CD4-positive, alpha-beta T cell (primary cell): Measurements from ENCODE around the gene FBXW4. TPM values are rescaled to one million over a fixed set of nuclear protein-coding genes. Genes with fewer than 3 reads are reported as not detected.

Experiments used
- ATAC-seq: fragments of 200-7000 bp; cut with Tn5 transposase; one replicate; pipeline ENCODE4 v1.10.0; 2022; ENCODE audit warnings: mild to moderate bottlenecking; ENCODE audit not compliant: poor library complexity
- CTCF ChIA-PET: fragments of 350-600 bp; sonication (Branson Sonifier 250); formaldehyde crosslinking; loops from one replicate; lab custom pipeline; 2021; ENCODE audit warnings: antibody characterized with exemption, inconsistent platforms; lab: Charles Lee
- POLR2A ChIA-PET: fragments of 350-600 bp; sonication (Branson Sonifier 250); formaldehyde crosslinking; loops from one replicate; lab custom pipeline; 2021; ENCODE audit warnings: antibody characterized with exemption, inconsistent platforms; lab: Charles Lee
- DNase-seq, 14 experiments: peaks; one replicate each; pipeline ENCODE4 v3.0.0-alpha.2; 2013 to 2020; ENCODE audit warnings: mixed read lengths in 2 of 14
- H3K27ac ChIP-seq, 2 donors: one replicate each; pipeline versions ENCODE4 v1.5.1 to v1.7.0; 2013; ENCODE audit warnings: low read length in 2 of 2, low read depth in 1 of 2, mild to moderate bottlenecking in 1 of 2
- H3K27me3 ChIP-seq, 2 experiments: 1 replicate in 1 of 2; 2 replicates in 1 of 2; pipeline versions ENCODE4 v1.6.1 to v1.7.0; 2013; ENCODE audit warnings: low read length in 2 of 2, control low read depth in 1 of 2, mild to moderate bottlenecking in 1 of 2, moderate library complexity in 1 of 2; ENCODE audit not compliant: insufficient read depth in 2 of 2, control insufficient read depth in 1 of 2
- H3K36me3 ChIP-seq: one replicate; pipeline ENCODE4 v1.6.1; 2013; ENCODE audit warnings: low read length, control low read depth; ENCODE audit not compliant: insufficient read depth
- H3K4me1 ChIP-seq: one replicate; pipeline ENCODE4 v1.6.1; 2013; ENCODE audit warnings: low read length, control low read depth; ENCODE audit not compliant: insufficient read depth
- H3K4me3 ChIP-seq: one replicate; pipeline ENCODE4 v1.5.1; 2013; ENCODE audit warnings: mild to moderate bottlenecking, low read length, moderate library complexity
- H3K9me3 ChIP-seq, 2 experiments: 1 replicate in 1 of 2; 2 replicates in 1 of 2; pipeline versions ENCODE4 v1.6.1 to v1.7.0; 2013; ENCODE audit warnings: low read length in 2 of 2, mild to moderate bottlenecking in 2 of 2, control low read depth in 1 of 2, moderate library complexity in 1 of 2; ENCODE audit not compliant: control insufficient read depth in 1 of 2, insufficient read depth in 1 of 2
- H3K27ac Mint-ChIP-seq: one replicate; pipeline ENCODE4 v1.8.0; 2020; ENCODE audit warnings: mixed read lengths
- H3K27me3 Mint-ChIP-seq: one replicate; pipeline ENCODE4 v1.8.0; 2021; ENCODE audit warnings: mixed read lengths
- H3K36me3 Mint-ChIP-seq: one replicate; pipeline ENCODE4 v1.8.0; 2021; ENCODE audit warnings: low read depth, mixed read lengths
- H3K4me1 Mint-ChIP-seq: one replicate; pipeline ENCODE4 v1.8.0; 2021; ENCODE audit warnings: low read depth, mixed read lengths
- H3K4me3 Mint-ChIP-seq: one replicate; pipeline ENCODE4 v1.8.0; 2020; ENCODE audit warnings: mild to moderate bottlenecking, mixed read lengths
- H3K9me3 Mint-ChIP-seq: one replicate; pipeline ENCODE4 v1.8.0; 2020; ENCODE audit warnings: mixed read lengths
- intact Hi-C, 2 experiments: fragments of 100-400 bp; cut with DNase I in 1 of 2; cut with micrococcal nuclease in 1 of 2; formaldehyde crosslinking; loops; one replicate each; pipeline versions ENCODE4 v1.15.1 to v1.9.0; 2023 to 2025; cut with DNase I, micrococcal nuclease
- total RNA-seq, 174 experiments: library from RNA in 2 of 174; stranded (reverse) in 2 of 174; gene quantifications; one replicate each; pipeline ENCODE4 v1.2.3 and lab custom pipeline; 2021 to 2026
- TF ChIP-seq, protein P1 (sequence below): fragments of 200-600 bp; IDR thresholded peaks from one replicate; pipeline ENCODE4 v1.8.0; 2022; ENCODE audit warnings: antibody characterized with exemption, mild to moderate bottlenecking

The FBXW4 gene
- total RNA-seq, 2 experiments from 2014 or later = 69.7 to 76.4 TPM

- Mint-ChIP-seq H3K4me3 (no peak overlapping the region), H3K27me3 (peaks cover 28% of the 10 kb centered on the region), H3K9me3 (no peaks in the 10 kb centered on the region), H3K36me3 (no peaks in the 10 kb centered on the region), H3K4me1 (no peaks in the 10 kb centered on the region), H3K27ac (no peak overlapping the region)
- TF ChIP-seq, protein P1, sequence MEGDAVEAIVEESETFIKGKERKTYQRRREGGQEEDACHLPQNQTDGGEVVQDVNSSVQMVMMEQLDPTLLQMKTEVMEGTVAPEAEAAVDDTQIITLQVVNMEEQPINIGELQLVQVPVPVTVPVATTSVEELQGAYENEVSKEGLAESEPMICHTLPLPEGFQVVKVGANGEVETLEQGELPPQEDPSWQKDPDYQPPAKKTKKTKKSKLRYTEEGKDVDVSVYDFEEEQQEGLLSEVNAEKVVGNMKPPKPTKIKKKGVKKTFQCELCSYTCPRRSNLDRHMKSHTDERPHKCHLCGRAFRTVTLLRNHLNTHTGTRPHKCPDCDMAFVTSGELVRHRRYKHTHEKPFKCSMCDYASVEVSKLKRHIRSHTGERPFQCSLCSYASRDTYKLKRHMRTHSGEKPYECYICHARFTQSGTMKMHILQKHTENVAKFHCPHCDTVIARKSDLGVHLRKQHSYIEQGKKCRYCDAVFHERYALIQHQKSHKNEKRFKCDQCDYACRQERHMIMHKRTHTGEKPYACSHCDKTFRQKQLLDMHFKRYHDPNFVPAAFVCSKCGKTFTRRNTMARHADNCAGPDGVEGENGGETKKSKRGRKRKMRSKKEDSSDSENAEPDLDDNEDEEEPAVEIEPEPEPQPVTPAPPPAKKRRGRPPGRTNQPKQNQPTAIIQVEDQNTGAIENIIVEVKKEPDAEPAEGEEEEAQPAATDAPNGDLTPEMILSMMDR = no peak
- Histone ChIP-seq H3K4me3 (no peak overlapping the region), H3K27me3 (peaks cover 0 to 8% of the 10 kb centered on the region in 2 experiments), H3K9me3 (no peaks in the 10 kb centered on the region), H3K27ac (no peak overlapping the region), H3K36me3 (no peaks in the 10 kb centered on the region), H3K4me1 (no peaks in the 10 kb centered on the region)
- intact Hi-C loops = no loop called here
- DNase-seq (no peak), ATAC-seq (no peak)
- ChIA-PET CTCF (no interaction called here), POLR2A (no interaction called here)
These were observed 26.8 kb upstream of the FBXW4 start for GRCh38 chr10:101721806-101722205.

GRCh38 chr10:101720606-101721230 lies 25.7 kb upstream of the FBXW4 start:
- Mint-ChIP-seq H3K4me3 (no peak overlapping the region), H3K36me3 (no peaks in the 10 kb centered on the region), H3K4me1 (no peaks in the 10 kb centered on the region), H3K27ac (no peak overlapping the region), H3K27me3 (peaks cover 32% of the 10 kb centered on the region), H3K9me3 (no peaks in the 10 kb centered on the region)
- Histone ChIP-seq H3K27ac (no peak overlapping the region), H3K27me3 (peaks cover 0 to 8% of the 10 kb centered on the region in 2 experiments), H3K9me3 (no peaks in the 10 kb centered on the region), H3K4me3 (no peak overlapping the region), H3K36me3 (no peaks in the 10 kb centered on the region), H3K4me1 (no peaks in the 10 kb centered on the region)
- ChIA-PET CTCF (no interaction called here), POLR2A (no interaction called here)
- TF ChIP-seq, protein P1 = no peak
- ATAC-seq (no peak), DNase-seq (no peak)
- intact Hi-C loops = no loop called here

GRCh38 chr10:101718690-101719275 lies 23.8 kb upstream of the FBXW4 start:
- H3K4me3 Mint-ChIP-seq = no peak overlapping the region
- no peaks in the 10 kb centered on the region for H3K9me3 ChIP-seq
- peaks cover 26% of the 10 kb centered on the region for H3K27me3 Mint-ChIP-seq
- H3K27ac ChIP-seq = no peak overlapping the region
- no peaks in the 10 kb centered on the region for H3K4me1 Mint-ChIP-seq
- ChIA-PET CTCF (interaction anchor here (0.7 kb wide), 1 partner anchor 14 kb away, joined by 3 read pairs; no protein-coding TSS in a partner anchor), POLR2A (no interaction called here)
- no peaks in the 10 kb centered on the region for H3K4me1 ChIP-seq
- no peak overlapping the region for H3K4me3 ChIP-seq
- peaks cover 0 to 3% of the 10 kb centered on the region in 2 experiments for H3K27me3 ChIP-seq
- TF ChIP-seq, protein P1 = no peak
- no peaks in the 10 kb centered on the region for H3K9me3 Mint-ChIP-seq
- intact Hi-C loops = no loop called here
- ATAC-seq = no peak
- H3K36me3 ChIP-seq = no peaks in the 10 kb centered on the region
- H3K27ac Mint-ChIP-seq = no peak overlapping the region
- no peak for DNase-seq
- H3K36me3 Mint-ChIP-seq = no peaks in the 10 kb centered on the region
